GM18498 (cell line): ENCODE results near the gene RABL6.
"Not testable (repeated sequence)": the region's sequence is repeated elsewhere in the genome, so short reads cannot be mapped to it uniquely, and the experiment has no call there.

Source experiments
- ATAC-seq: cut with Tn5 transposase; IDR thresholded peaks from one replicate; pipeline ENCODE4 v1.9.1; 2021; ENCODE audit warnings: mild to moderate bottlenecking, moderate library complexity; ENCODE audit not compliant: unreplicated experiment

Gene RABL6

DNA sequence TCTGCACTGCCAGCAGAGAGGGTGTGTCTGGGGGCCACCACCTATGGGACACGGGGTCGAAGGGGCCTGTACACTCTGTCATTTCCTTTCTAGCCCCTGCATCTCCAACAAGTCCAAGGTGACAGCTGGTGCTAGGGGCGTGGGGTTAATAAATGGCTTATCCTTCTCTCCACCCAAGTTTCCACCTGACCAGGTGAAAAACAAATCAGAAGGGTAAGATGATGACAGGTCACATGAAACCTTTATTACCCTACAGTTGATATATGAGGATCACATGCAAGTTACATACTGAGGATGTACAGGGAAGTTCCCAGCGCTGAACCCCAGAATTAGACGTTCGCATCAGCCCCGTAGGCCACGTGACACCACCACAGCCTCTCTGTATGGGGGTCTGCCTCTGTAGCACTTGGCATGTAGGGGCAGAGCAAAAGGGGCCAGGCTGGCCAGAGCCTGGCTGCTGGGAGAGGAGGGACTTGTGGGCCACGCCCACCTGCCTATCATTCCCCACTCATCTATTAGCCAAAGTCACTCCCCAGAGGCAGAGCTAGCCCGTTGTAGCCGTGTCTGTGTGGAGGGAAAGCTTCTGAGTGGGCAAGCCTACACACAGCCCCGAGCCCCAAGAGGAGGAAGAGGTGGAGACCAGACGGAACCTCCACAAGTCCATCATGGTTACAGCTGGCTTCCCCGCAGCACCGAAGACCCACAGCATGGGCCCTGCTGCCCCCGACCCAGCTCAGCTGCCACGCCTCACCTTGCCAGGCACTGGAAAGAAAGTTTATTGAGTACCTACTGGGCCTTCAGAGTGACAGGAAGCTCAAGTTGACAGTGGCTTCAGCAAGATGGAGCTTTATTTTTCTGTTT, 14.4 kb upstream of the RABL6 start:
- no peak for ATAC-seq

DNA sequence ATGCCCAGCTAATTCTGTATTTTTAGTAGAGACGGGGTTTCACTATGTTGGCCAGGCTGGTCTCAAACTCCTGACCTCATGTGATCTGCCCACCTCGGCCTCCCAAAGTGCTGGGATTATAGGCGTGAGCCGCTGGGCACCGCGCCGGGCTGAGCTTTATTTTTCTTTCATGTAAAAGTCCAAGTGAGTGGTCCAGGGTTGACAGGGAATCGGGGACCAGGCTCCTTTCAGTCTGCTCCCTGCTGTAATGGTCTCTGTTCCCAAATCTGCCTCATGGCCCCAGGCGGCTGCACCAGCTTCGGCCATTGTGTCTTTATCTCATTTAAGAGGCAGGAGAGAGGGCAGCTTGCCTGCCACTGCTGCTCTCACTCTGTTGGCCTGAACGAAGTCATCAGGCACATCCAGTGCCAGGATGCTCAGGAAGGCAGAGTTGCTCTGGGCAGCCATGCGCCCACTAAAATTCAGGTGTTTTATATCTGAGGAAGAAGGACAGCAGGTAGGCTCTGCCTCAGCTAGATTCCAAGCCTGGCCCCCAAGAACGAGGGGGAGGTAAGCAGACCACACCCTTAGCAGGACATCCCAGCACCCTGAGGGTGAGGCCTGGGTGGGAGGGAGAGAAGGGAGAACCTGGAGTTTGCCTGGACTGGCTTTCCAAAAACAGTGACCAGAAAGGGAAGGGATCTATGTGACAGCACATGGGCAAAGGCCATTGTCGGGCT, 13.3 kb upstream of the RABL6 start:
- ATAC-seq: no peak

DNA sequence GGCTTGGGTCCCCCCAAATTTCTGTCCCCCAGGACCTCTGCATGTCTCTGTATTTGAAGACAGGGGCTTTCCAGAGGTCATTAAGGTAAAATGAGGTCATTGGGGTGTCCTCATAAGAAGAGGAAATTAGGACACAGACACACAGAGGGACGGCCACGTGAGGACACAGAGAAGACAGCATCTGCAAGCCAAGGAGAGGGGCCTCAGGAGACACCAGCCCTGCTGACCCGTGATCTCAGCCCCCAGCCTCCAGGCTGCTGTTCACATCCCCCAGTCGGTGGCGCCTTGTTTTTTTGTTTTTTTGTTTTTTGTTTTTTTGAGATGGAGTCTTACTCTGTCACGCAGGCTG, 12.8 kb upstream of the RABL6 start:
- ATAC-seq: no peak

DNA sequence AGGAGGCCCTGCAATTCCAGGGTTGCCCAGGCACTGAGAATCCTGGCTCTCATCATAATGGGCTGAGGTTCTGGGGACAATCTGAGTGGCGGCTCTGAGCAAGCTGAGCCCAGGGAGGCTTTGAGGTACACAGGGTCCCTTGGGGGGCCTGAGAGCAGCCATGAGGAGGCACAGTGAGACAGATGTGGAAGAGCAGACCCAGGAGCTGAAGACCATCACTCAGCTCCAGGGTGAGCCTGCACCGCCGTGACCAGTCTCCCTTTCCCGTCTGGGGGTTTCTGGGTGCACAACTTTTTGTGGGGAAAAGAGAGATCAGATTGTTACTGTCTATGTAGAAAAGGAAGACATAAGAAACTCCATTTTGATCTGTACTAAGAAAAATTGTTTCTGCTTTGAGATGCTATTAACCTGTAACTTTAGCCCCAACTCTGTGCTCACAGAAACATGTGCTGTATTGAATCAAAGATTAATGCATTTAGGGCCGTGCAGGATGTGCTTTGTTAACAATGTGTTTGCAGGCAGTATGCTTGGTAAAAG, 11.4 kb upstream of the RABL6 start, which contains the start of gene CCDC183:
CCDC183 (plus strand) TSS at position 101 of the 537 bp plus-strand sequence; CDS start at position 161, 60 bp downstream.
- ATAC-seq: no peak

DNA sequence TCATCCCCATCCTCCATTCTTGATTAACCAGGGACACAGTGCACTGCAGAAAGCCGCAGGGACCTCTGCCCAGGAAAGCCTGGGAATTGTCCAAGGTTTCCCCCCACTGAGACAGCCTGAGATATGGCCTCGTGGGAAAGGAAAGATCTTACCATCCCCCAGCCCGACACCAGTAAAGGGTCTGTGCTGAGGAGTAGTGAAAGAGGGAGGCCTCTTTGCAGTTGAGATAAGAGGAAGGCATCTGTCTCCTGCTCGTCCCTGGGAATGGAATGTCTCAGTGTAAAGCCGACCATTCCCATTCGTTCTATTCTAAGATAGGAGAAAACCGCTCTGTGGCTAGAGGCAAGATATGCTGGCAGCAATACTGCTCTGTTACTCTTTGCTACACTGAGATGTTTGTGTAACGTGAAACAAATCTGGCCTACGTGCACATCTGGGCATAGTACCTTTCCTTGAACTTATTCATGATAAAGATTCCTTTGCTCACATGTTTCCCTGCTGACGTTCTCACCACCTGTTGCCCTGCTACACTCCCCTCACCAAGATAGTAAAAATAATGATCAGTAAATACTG, 10.9 kb upstream of the RABL6 start:
- ATAC-seq: not testable (repeated sequence)

DNA sequence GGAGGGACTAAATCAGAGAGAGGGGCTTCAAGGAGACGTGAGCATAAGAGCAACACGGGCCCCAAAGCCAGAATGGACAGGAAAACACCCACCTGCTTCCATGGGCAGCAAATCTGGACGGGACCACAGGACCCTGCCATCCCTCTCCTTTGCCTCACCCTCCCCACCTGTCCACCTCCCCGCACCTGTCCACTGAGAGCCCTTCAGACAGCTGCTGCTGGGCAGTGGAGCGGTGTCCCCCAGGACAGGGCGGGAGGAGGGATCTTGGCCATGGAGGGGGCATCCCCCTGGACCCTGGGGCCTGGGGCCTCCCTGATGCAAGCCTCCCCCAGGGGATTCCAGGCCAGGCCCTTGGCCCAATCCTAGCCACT, 9.1 kb upstream of the RABL6 start:
- ATAC-seq: no peak

DNA sequence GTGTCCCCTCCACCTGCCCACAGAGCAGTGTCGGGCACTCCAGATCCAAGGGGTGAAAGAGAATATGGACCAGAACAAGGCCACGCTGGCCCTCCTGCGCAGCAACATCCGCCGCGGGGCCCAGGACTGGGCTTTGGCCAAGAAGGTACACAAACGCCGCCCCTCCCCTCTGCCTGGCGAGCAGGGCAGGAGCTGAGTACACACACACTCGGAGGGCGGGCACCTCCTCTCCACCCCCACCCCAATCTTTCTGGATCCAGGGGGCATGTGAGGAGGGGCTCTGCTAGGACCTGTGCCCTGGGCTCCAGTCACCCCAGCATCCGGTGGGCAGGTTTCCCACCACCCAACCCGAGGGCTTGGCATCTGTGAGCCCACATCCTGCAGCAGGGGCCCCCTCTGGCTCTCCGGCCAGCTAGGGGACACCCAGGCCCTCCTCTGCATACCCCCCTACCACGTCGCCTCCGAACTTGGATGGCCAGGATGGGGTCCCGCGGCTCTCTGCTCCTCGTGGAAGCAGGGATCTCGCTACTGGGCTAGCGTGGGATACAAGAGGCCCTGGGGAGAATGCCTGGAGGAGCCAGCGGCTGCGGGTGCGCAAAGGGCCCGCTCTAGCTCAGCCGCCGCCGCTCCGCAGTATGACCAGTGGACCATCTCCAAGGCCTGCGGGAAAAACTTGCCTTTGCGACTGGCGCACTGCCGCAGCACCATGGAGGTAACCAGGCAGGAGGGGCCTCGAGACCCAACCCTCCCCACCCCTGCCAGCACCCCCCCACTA, 8.5 kb upstream of the RABL6 start:
- ATAC-seq: no peak

- peak; percentile 73 for ATAC-seq
These were observed 7.7 kb upstream of the RABL6 start for GRCh38 chr9:136799854-136800657.

DNA sequence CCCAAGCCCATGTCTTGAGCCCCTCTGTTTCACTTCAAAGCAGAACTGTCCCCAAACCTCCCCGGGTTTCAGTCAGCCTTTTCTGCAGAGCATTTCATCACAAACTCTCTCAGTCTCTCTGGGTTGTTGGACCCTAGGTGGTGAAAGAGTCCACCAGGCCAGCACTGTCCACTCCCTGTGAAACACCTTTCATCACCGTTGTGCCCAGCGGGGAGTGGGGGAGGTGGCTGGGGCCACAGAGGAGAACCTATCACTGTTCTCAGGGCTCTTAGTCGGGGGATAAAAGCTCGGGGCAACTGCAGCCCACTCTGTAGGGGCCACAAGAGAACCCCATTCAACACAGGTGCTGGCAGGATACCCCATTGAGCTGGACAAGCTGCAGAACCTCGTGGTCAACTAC, 5.4 kb upstream of the RABL6 start:
- no peak for ATAC-seq

- not testable (repeated sequence) for ATAC-seq
These were observed 4.7 kb upstream of the RABL6 start for GRCh38 chr9:136803009-136803550.

GRCh38 chr9:136803551-136804508, 3.9 kb upstream of the RABL6 start:
- no peak for ATAC-seq

DNA sequence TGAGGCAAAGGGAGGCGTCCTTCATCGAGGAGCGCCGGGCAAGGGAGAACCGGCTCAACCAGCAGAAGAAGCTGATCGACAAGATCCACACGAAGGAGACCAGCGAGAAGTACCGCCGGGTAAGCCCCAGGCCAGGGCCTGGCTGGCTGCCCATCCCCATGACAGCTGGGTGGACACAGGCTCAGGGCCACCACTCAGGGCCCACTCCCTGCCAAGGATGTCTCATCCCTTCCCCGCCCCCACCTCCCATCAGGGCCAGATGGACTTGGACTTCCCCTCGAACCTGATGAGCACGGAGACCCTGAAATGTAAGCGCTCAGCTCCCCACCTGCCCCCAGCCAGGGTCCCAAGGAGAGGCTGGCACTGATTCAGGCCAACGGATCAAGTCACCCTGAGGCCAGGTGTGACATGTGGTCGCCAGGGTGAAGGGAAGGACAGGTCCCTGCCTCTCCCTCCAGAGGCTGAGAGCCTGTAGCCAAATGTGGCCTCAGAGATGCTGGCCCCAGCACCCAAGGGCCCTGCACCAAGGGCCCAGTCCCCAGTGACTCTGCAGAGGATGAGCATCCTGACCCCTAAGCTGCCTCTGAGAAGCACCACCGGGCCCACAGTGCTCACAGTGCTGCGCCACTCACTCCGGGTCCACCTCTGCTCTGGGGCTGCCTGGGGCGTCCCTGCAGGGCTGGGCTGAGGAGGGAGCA, 3.1 kb upstream of the RABL6 start:
- ATAC-seq: no peak

DNA sequence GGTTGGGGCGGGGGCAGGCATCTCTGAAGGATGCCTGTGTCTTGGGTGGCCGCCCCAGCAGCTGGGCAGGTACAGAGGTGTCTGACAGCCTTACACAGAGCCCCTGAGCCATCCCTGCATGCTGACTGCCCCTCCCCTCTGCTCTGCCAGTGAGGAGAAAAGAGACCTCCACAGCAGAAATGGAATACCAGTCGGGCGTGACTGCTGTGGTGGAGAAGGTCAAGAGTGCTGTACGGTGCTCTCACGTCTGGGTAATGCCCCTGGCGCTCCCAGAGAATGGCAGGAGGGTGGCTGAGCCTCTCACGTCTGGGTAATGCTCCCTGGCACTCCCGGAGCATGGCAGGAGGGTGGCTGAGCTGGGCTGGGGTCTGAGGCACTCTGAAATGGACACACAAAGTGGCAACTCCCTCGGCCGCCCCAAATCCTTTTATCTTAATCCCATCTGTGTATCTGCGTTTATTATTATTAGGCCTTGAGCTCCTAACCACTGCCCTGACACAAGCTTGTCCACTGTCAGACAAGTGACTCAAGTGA, 2.5 kb upstream of the RABL6 start:
- ATAC-seq: no peak

- ATAC-seq: no peak
These were observed 1.7 kb upstream of the RABL6 start for GRCh38 chr9:136806067-136806466.

- no peak for ATAC-seq
These were observed 1.0 kb upstream of the RABL6 start for GRCh38 chr9:136806631-136807201.

- peak; percentile 44 for ATAC-seq
These were observed 492 bp downstream of the RABL6 start for GRCh38 chr9:136808075-136808805.

GRCh38 chr9:136808806-136809158, 1.0 kb downstream of the RABL6 start:
- no peak for ATAC-seq
